ENCODE data around the gene ACIN1.
A peak's percentile ranks its signal among the peaks of the same experiment; 100 is the strongest.

ACIN1 gene

DNA sequence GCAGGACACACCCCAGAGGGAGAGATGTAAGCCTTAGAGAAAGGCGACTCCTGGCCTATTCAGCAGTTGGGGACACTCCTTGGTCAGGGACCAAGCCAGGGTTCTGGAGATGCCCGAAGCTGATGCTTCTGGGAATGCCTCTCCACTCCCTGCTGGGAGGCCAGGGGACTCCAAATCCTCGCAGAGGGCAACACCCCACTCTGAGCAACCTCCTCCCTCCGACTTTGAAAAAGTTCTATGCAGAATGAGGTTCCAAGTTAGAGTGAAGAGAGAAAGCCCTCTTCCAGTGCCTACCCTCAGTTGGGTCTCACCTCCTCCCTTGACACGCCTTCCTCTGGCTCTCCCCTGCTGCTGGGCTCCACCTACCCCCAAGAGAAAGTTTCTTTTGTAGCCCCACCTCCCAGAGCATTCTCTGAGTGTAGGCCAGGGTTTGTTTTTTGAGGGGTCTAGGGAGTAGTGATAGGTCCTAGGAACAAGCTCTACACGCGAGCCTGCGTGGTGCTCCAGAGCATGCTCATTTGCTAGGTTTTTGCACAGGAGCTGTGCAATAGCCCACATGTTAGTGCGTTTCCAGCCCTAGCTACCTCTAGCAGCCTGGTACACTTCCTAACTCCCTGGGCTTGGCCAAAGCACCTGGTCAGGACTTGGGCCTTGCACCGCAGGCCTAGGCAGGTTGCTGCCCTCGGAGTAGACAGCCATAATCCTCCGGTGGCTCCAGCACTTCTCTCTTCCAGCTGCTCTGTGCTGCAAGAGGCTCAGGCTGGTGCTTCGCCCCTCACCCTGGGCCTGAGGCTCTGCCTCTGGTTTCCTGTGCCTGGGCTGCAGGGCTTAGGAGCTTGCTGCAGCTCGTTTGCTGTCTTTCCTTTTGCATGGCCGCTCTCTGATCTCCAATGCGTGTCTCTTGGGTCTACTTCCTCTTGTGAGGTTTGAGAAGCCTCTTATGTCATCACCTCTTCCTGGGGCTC lies 24.7 kb upstream of the ACIN1 start:
- peak; percentile 53 for DNase-seq (ENCODE audit: extremely low spot score)
- ChIA-PET POLR2A (interaction anchor here (1.0 kb wide), 1 partner anchor 24 kb away, joined by 3 read pairs; the partner anchor contains the start of genes ACIN1 and C14orf119), CTCF (interaction anchor here (0.8 to 8.8 kb wide), 29 partner anchors 9 to 441 kb away, joined by 3 to 164 read pairs (median 6); partner anchors contain the start of genes ACIN1, C14orf119, HOMEZ and SLC7A8)
- TF ChIP-seq, protein P1, sequence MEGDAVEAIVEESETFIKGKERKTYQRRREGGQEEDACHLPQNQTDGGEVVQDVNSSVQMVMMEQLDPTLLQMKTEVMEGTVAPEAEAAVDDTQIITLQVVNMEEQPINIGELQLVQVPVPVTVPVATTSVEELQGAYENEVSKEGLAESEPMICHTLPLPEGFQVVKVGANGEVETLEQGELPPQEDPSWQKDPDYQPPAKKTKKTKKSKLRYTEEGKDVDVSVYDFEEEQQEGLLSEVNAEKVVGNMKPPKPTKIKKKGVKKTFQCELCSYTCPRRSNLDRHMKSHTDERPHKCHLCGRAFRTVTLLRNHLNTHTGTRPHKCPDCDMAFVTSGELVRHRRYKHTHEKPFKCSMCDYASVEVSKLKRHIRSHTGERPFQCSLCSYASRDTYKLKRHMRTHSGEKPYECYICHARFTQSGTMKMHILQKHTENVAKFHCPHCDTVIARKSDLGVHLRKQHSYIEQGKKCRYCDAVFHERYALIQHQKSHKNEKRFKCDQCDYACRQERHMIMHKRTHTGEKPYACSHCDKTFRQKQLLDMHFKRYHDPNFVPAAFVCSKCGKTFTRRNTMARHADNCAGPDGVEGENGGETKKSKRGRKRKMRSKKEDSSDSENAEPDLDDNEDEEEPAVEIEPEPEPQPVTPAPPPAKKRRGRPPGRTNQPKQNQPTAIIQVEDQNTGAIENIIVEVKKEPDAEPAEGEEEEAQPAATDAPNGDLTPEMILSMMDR (IDR thresholded peaks at IDR 0.05; ENCODE audit: control extremely low read depth, extremely low read depth, low read depth, missing control alignments): no peak

DNA sequence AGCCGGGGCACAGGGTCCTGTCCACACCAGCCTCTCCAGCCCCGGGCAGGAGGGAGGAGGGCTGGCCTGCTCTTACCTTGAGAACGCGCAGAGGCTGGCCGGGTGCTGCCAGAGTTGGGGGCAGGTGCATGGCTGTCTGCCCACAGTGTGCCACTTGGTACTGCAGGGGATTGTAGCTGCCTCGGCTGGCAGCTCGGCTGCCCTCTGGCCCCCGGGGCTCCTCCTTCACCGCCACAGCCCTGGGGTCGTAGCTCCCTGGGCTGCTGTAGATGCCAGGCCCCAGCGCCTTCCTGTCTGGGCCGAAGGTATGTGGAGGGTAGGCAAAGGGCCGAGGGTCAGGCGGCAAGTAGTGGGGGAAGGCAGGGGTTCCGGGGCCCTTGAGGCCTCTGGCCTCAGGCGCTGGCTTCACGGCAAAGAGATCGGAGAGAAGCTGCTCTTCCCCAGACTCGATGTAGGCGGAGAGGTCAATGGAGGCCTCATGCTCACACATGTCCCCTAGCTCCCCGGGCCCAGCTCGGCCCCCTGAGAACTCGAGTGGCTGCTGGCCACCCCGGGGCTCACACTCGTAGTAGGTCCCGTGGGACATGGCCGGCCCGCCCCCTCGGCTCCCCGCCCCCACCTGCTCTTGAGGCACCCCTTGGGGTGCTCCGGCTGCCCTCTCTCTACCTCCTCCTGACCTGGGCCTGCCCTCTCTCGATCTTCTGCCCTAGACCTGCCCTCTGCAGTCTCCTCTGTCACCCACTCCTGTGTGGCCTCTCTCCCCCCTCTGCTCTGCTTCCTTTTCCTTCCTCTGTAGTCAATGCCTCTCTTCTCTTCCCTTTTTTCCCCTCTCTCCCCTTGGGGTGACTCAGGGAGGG lies 23.8 kb upstream of the ACIN1 start, which contains the start of gene CEBPE:
Gene CEBPE (minus strand): TSS at position 750 of the 857 bp plus-strand sequence. CDS start 164 bp downstream, at position 586.
- DNase-seq (ENCODE audit: extremely low spot score): no peak
- POLR2A ChIA-PET: interaction anchor here (1.0 kb wide), 1 partner anchor 23 kb away, joined by 3 read pairs; the partner anchor contains the start of genes ACIN1 and C14orf119
- TF ChIP-seq, protein P1 (IDR thresholded peaks at IDR 0.05; ENCODE audit: control extremely low read depth, extremely low read depth, low read depth, missing control alignments): no peak
- CTCF ChIA-PET: interaction anchor here (0.8 to 8.8 kb wide), 13 partner anchors 8 to 262 kb away, joined by 3 to 164 read pairs (median 5); partner anchors contain the start of genes ACIN1, C14orf119 and SLC7A8

DNA sequence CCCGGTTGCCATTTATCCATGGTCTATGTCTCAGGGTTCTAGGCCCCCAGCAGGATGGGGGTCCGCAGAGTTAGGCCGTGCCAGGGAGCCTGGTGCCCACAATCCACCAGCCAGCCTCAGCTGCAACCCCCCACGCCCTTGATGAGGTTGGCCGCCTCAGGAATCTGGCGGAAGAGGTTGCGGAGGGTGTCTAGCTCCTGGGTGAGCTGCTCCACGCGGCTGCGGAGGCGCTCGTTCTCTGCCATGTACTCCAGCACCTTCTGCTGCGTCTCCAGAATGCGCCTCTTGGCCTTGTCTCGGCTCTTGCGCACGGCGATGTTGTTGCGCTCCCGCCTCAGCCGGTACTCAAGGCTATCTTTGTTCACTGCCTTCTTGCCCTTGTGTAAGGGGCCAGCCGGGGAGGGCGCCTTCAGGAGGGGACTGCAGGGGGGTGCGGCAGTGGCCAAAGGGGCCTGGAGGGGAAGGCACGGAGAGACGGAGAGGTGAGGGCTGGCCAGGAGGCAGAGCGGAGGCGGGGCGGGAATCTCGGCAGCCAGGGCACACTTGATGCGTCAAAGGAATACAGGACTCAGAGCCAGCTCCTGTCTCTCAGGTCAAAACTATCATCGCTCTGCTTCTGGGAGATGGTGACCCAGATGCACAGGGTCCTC lies 22.6 kb upstream of the ACIN1 start:
- DNase-seq (ENCODE audit: extremely low spot score): no peak
- ChIA-PET CTCF (interaction anchor here (0.8 to 8.8 kb wide), 3 partner anchors 7 to 263 kb away, joined by 3 to 164 read pairs (median 47); partner anchors contain the start of gene SLC7A8), POLR2A (no interaction called here)
- TF ChIP-seq, protein P1 (IDR thresholded peaks at IDR 0.05; ENCODE audit: control extremely low read depth, extremely low read depth, low read depth, missing control alignments): no peak

DNA sequence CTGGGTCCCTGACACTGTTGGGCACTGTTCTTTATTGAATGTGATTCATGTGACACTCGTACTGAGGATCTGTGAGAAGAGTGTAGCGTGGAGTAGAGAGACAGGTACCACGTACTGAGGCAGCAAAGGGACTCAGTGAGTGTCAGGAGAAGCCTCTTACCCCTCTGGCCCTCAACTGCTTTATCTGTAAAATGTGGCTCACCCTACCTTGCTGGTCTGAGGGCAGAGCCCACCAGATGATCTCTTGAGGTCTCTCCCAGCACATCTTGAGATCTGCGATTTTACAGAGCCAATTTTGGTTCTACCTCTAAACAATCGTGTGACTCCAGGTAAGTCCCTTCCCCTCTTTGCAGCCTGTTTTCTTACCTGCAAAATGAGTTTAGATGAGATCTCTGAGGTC lies 21.0 kb upstream of the ACIN1 start:
- no peak for DNase-seq (ENCODE audit: extremely low spot score)
- TF ChIP-seq, protein P1 (IDR thresholded peaks at IDR 0.05; ENCODE audit: control extremely low read depth, extremely low read depth, low read depth, missing control alignments): no peak
- CTCF ChIA-PET: no interaction called here
- POLR2A ChIA-PET: no interaction called here

DNA sequence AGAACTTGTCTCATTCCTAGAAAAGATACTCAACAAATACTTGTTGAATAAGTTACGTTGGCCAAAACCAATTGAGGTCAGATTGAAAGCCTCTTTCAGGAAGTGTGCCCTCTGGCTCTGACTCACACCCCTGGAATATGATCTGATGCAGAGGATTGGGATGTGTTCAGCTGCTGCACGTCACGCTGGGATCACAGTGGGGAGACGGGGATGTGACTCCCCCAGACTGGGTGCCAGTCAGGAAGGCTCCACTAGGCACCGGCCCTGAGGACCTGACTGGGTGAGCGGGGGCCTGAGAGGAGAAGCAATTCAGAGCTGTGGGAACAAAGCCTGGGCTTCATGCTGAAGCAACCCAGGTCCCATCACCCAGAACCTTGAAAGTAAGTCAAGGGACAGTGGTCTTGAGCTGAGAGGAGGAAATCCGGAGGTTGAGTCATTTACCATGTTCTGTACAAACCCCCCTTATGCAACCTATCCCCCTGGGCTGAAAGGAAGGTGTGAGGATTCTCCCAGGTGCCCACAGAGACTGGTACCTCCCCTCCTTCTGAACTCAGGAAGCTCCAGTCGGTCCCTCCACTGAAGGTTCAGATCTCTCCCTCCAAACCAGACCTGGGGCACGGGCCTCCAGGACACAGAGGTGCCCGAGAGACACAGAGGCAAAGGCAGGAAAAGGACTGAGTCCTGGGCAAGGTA lies 20.2 kb upstream of the ACIN1 start:
- ChIA-PET POLR2A (no interaction called here), CTCF (no interaction called here)
- no peak for DNase-seq (ENCODE audit: extremely low spot score)
- TF ChIP-seq, protein P1 (IDR thresholded peaks at IDR 0.05; ENCODE audit: control extremely low read depth, extremely low read depth, low read depth, missing control alignments): no peak
